Brain microvascular endothelial cell (primary cell): ENCODE results near the gene DPF3.

Source experiments
- DNase-seq: peaks from one replicate; pipeline ENCODE4 v3.0.0-alpha.2; 2020
- H3K27ac ChIP-seq: fragments of 250-450 bp; sonication (Bioruptor Pico); 2 replicates; pipeline ENCODE4 v1.5.1; 2020; ENCODE audit warnings: mild to moderate bottlenecking, moderate library complexity
- H3K27me3 ChIP-seq: fragments of 250-450 bp; sonication (Bioruptor Pico); replicated peaks from 2 replicates; pipeline ENCODE4 v1.5.1; 2020; ENCODE audit warnings: mild to moderate bottlenecking
- H3K36me3 ChIP-seq: fragments of 250-450 bp; sonication (Bioruptor Pico); replicated peaks from 2 replicates; pipeline ENCODE4 v1.5.1; 2020; ENCODE audit warnings: mild to moderate bottlenecking
- H3K4me3 ChIP-seq: 2 replicates; pipeline ENCODE4 v1.5.1; 2011; ENCODE audit warnings: low read depth, mild to moderate bottlenecking, control low read depth, low read length, moderate library complexity
- CTCF ChIP-seq: IDR thresholded peaks from 2 replicates; pipeline ENCODE4 v1.5.1; 2011; ENCODE audit warnings: low read depth, mild to moderate bottlenecking, moderate library complexity, low read length, control low read depth, inconsistent platforms; ENCODE audit errors: missing control alignments
- in situ Hi-C: cut with HindIII; loops from 2 replicates; pipeline ENCODE4 v1.10.0; 2017; ENCODE audit warnings: low sequenced_read_pairs, low pct_ligation_motif_present

Gene DPF3

GRCh38 chr14:72763892-72764291 is 130.0 kb downstream of the DPF3 start:
- H3K27ac ChIP-seq = no peak overlapping the region
- TF ChIP-seq CTCF = no peak
- no peak overlapping the region for H3K4me3 ChIP-seq
- no peaks in the 10 kb centered on the region for H3K27me3 ChIP-seq
- DNase-seq = no peak
- in situ Hi-C loops = no loop called here
- no peaks in the 10 kb centered on the region for H3K36me3 ChIP-seq

- DNase-seq = no peak
- in situ Hi-C loops = no loop called here
- Histone ChIP-seq H3K4me3 (no peak overlapping the region), H3K27ac (no peak overlapping the region), H3K27me3 (no peaks in the 10 kb centered on the region), H3K36me3 (no peaks in the 10 kb centered on the region)
- TF ChIP-seq CTCF = no peak
Observed at GRCh38 chr14:72759670-72760069, 134.2 kb downstream of the DPF3 start.

GRCh38 chr14:72758993-72759392 is 134.9 kb downstream of the DPF3 start:
- Histone ChIP-seq H3K36me3 (no peaks in the 10 kb centered on the region), H3K27ac (no peak overlapping the region), H3K27me3 (no peaks in the 10 kb centered on the region), H3K4me3 (no peak overlapping the region)
- TF ChIP-seq CTCF = no peak
- DNase-seq = no peak
- in situ Hi-C loops = no loop called here

- in situ Hi-C loops = no loop called here
- H3K27ac ChIP-seq = no peak overlapping the region
Observed at GRCh38 chr14:72758420-72758819, 135.5 kb downstream of the DPF3 start.

GRCh38 chr14:72756967-72757366 is 136.9 kb downstream of the DPF3 start:
- no peaks in the 10 kb centered on the region for H3K27me3 ChIP-seq
- TF ChIP-seq CTCF = no peak
- no peak overlapping the region for H3K27ac ChIP-seq
- DNase-seq = no peak
- in situ Hi-C loops = no loop called here
- no peaks in the 10 kb centered on the region for H3K36me3 ChIP-seq
- H3K4me3 ChIP-seq = no peak overlapping the region

More at GRCh38 chr14:72758420-72758819, 135.5 kb downstream of the DPF3 start:
- DNase-seq = no peak
- TF ChIP-seq CTCF = no peak
- Histone ChIP-seq H3K27me3 (no peaks in the 10 kb centered on the region), H3K36me3 (no peaks in the 10 kb centered on the region), H3K4me3 (no peak overlapping the region)

GRCh38 chr14:72755766-72756165 is 138.1 kb downstream of the DPF3 start:
- Histone ChIP-seq H3K27ac (no peak overlapping the region), H3K36me3 (no peaks in the 10 kb centered on the region), H3K4me3 (no peak overlapping the region), H3K27me3 (no peaks in the 10 kb centered on the region)
- in situ Hi-C loops = no loop called here
- TF ChIP-seq CTCF = no peak
- no peak for DNase-seq
